Jurkat, Clone E6-1 (cell line): ENCODE data around the gene PTPN14.
"Not testable (repeated sequence)": the region's sequence is repeated elsewhere in the genome, so short reads cannot be mapped to it uniquely, and the experiment has no call there.

Experiments used
- DNase-seq: peaks from one replicate; pipeline ENCODE4 v3.0.0-alpha.2; 2011; ENCODE audit warnings: low read depth, low spot score
- H3K4me3 ChIP-seq: 2 replicates; pipeline ENCODE4 v1.5.1; 2011; ENCODE audit warnings: mild to moderate bottlenecking, low read length, control low read depth, moderate library complexity

The PTPN14 gene

GRCh38 chr1:214493126-214493796 lies 58.1 kb downstream of the PTPN14 start:
- DNase-seq = no peak
- H3K4me3 ChIP-seq = no peak overlapping the region

GRCh38 chr1:214492401-214493075 lies 58.9 kb downstream of the PTPN14 start:
- H3K4me3 ChIP-seq = no peak overlapping the region
- DNase-seq = no peak

GRCh38 chr1:214491468-214492146 lies 59.8 kb downstream of the PTPN14 start:
- DNase-seq = no peak
- no peak overlapping the region for H3K4me3 ChIP-seq

- no peak for DNase-seq
- H3K4me3 ChIP-seq = no peak overlapping the region
Measured at GRCh38 chr1:214485151-214485550, 66.3 kb downstream of the PTPN14 start.

GRCh38 chr1:214483180-214483579 lies 68.2 kb downstream of the PTPN14 start:
- H3K4me3 ChIP-seq = not testable (repeated sequence)

GRCh38 chr1:214481983-214482634 lies 69.3 kb downstream of the PTPN14 start:
- H3K4me3 ChIP-seq, DNase-seq: not testable (repeated sequence)

More at GRCh38 chr1:214483180-214483579, 68.2 kb downstream of the PTPN14 start:
- not testable (repeated sequence) for DNase-seq

GRCh38 chr1:214476986-214477870 lies 74.2 kb downstream of the PTPN14 start:
- no peak overlapping the region for H3K4me3 ChIP-seq
- DNase-seq = no peak

- H3K4me3 ChIP-seq = no peak overlapping the region
- DNase-seq = no peak
Measured at GRCh38 chr1:214476229-214476985, 75.0 kb downstream of the PTPN14 start.

GRCh38 chr1:214475746-214476145 lies 75.7 kb downstream of the PTPN14 start:
- no peak overlapping the region for H3K4me3 ChIP-seq
- DNase-seq = no peak

GRCh38 chr1:214475331-214475730 lies 76.1 kb downstream of the PTPN14 start:
- no peak for DNase-seq
- no peak overlapping the region for H3K4me3 ChIP-seq

GRCh38 chr1:214474467-214474866 lies 76.9 kb downstream of the PTPN14 start:
- H3K4me3 ChIP-seq = no peak overlapping the region
- DNase-seq = no peak

- no peak overlapping the region for H3K4me3 ChIP-seq
- no peak for DNase-seq
Measured at GRCh38 chr1:214473862-214474261, 77.5 kb downstream of the PTPN14 start.

- no peak for DNase-seq
- no peak overlapping the region for H3K4me3 ChIP-seq
Measured at GRCh38 chr1:214473387-214473786, 78.0 kb downstream of the PTPN14 start.

- DNase-seq = no peak
- no peak overlapping the region for H3K4me3 ChIP-seq
Measured at GRCh38 chr1:214472364-214472763, 79.0 kb downstream of the PTPN14 start.

- DNase-seq = no peak
Measured at GRCh38 chr1:214471458-214471857, 79.9 kb downstream of the PTPN14 start.

GRCh38 chr1:214470132-214470531 lies 81.3 kb downstream of the PTPN14 start:
- DNase-seq = no peak
- H3K4me3 ChIP-seq = no peak overlapping the region

More at GRCh38 chr1:214471458-214471857, 79.9 kb downstream of the PTPN14 start:
- H3K4me3 ChIP-seq = no peak overlapping the region

GRCh38 chr1:214469290-214469689 lies 82.1 kb downstream of the PTPN14 start:
- H3K4me3 ChIP-seq = no peak overlapping the region
- DNase-seq = no peak

GRCh38 chr1:214467078-214467585 lies 84.3 kb downstream of the PTPN14 start:
- no peak overlapping the region for H3K4me3 ChIP-seq
- DNase-seq = no peak
